Prostate gland (tissue), 2 donors: ENCODE data around the gene AGBL4.

Source experiments
- CTCF ChIP-seq, 4 experiments: fragments of 200-600 bp in 2 of 4; fragments of 450-650 bp in 2 of 4; sonication (generic) in 2 of 4; IDR thresholded peaks; 1 replicate in 3 of 4; 2 replicates in 1 of 4; pipeline ENCODE4 v1.5.1; 2016 to 2019; ENCODE audit warnings: antibody characterized with exemption in 4 of 4, mild to moderate bottlenecking in 2 of 4, moderate library complexity in 2 of 4
- POLR2A ChIP-seq: fragments of 450-650 bp; IDR thresholded peaks from one replicate; pipeline ENCODE4 v1.6.1; 2016; ENCODE audit warnings: antibody characterized with exemption, mild to moderate bottlenecking
- POLR2AphosphoS5 ChIP-seq: sonication (generic); formaldehyde crosslinking; IDR thresholded peaks from one replicate; pipeline ENCODE4 v1.6.1; 2017; ENCODE audit warnings: antibody characterized with exemption

- no peak for TF ChIP-seq CTCF (IDR thresholded peaks at IDR 0.05)
- TF ChIP-seq POLR2A = no peak
- TF ChIP-seq POLR2AphosphoS5 = no peak
Observed at GRCh38 chr1:48495166-48495565, 1528.6 kb downstream of the AGBL4 start.
